ENCODE measurements around the gene NTN1. TPM values are rescaled to one million over a fixed set of nuclear protein-coding genes. Genes with fewer than 3 reads are reported as not detected.
A peak's percentile ranks its signal among the peaks of the same experiment; 100 is the strongest.

Gene NTN1
- total and polyA plus RNA-seq, 2 donors from 2014 or later = 1.8 TPM

DNA sequence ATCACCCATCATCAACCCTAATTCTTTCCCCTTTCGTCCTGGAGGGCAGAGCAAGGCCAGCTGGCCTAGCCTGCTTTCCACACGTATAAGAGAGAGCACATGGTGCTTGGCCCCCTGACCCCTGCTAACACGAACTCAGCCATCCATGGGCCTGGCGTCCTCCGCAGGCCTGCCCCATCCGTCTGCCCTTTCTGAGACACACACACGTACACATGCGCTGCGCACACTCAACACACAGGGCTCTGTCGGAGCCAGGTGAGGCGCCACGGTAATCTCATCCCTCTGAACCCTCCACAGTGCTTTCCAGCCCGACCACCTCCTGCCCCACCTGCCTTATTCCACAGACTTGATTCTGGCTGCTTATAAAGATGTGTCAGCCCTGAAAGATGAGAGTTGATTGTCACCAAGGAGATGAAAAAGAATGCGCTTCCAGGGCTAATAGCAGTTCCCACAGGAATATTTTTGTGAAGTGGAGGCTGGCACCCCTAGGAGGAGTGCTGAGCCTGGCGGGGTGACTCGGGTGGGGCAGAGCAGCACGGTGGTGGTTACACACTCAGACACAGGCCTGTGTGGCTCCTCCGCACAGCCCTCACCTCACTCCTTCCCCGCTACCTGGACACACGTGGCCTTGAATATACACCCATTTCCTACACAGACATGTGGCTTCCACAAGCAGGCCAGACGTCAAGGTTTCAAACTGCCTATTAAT, 228.1 kb downstream of the NTN1 start:
- DNase-seq = peak in 1 of 5 donors; percentile 37
- TF ChIP-seq, protein P1, sequence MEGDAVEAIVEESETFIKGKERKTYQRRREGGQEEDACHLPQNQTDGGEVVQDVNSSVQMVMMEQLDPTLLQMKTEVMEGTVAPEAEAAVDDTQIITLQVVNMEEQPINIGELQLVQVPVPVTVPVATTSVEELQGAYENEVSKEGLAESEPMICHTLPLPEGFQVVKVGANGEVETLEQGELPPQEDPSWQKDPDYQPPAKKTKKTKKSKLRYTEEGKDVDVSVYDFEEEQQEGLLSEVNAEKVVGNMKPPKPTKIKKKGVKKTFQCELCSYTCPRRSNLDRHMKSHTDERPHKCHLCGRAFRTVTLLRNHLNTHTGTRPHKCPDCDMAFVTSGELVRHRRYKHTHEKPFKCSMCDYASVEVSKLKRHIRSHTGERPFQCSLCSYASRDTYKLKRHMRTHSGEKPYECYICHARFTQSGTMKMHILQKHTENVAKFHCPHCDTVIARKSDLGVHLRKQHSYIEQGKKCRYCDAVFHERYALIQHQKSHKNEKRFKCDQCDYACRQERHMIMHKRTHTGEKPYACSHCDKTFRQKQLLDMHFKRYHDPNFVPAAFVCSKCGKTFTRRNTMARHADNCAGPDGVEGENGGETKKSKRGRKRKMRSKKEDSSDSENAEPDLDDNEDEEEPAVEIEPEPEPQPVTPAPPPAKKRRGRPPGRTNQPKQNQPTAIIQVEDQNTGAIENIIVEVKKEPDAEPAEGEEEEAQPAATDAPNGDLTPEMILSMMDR (IDR thresholded peaks at IDR 0.05; ENCODE audit: borderline replicate concordance, extremely low read depth, insufficient read depth) = no peak
- H3K36me3 ChIP-seq (ENCODE audit: control insufficient read depth in 2 of 3, insufficient read depth in 3 of 3, low read length in 3 of 3) = no peaks in the 10 kb centered on the region

DNA sequence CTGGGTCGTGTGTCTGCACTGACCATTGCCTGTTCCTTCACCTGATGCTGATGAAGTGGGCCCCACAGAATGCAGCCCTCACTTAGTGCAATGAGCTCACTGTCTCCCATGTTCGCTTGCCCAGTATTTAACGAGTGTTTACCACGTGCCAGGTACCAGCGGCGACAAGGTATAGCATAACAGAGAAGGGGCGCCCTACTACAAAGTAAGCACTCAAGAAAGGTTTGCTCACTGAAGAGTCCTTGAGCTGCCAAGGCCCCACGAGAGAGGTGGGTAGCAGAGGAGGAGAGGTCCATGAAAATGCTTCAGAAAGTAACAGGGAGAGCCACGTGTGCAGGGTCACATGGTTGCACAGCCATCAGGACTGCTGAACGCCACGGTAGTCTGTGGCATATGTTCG, 230.0 kb downstream of the NTN1 start:
- Histone ChIP-seq H3K9me3 (ENCODE audit: control insufficient read depth in 2 of 3, insufficient read depth in 1 of 3, low read length in 3 of 3) (no peaks in the 10 kb centered on the region), H3K27me3 (ENCODE audit: control insufficient read depth, insufficient read depth, low read length) (no peaks in the 10 kb centered on the region), H3K9ac (ENCODE audit: low read length in 3 of 3) (no peak overlapping the region), H3K27ac (ENCODE audit: low read depth in 2 of 2, low read length in 2 of 2) (no peak overlapping the region), H3K4me3 (ENCODE audit: low read length in 3 of 3) (no peak overlapping the region), H3K4me1 (ENCODE audit: control insufficient read depth in 2 of 3, insufficient read depth in 2 of 3, low read depth in 1 of 3, low read length in 3 of 3) (no peaks in the 10 kb centered on the region), H3K36me3 (ENCODE audit: control insufficient read depth in 2 of 3, insufficient read depth in 3 of 3, low read length in 3 of 3) (no peaks in the 10 kb centered on the region)
- TF ChIP-seq, protein P1 (IDR thresholded peaks at IDR 0.05; ENCODE audit: borderline replicate concordance, extremely low read depth, insufficient read depth) = no peak
- FAIRE-seq (no peak), DNase-seq (no peak)
- intact Hi-C loops (cut with DNase I) = no loop called here

More for the DNA sequence above, 228.1 kb downstream of the NTN1 start:
- Histone ChIP-seq H3K4me1 (ENCODE audit: control insufficient read depth in 2 of 3, insufficient read depth in 2 of 3, low read depth in 1 of 3, low read length in 3 of 3) (no peaks in the 10 kb centered on the region), H3K9me3 (ENCODE audit: control insufficient read depth in 2 of 3, insufficient read depth in 1 of 3, low read length in 3 of 3) (no peaks in the 10 kb centered on the region), H3K27ac (ENCODE audit: low read depth in 2 of 2, low read length in 2 of 2) (no peak overlapping the region), H3K4me3 (ENCODE audit: low read length in 3 of 3) (no peak overlapping the region), H3K9ac (ENCODE audit: low read length in 3 of 3) (no peak overlapping the region), H3K27me3 (ENCODE audit: control insufficient read depth, insufficient read depth, low read length) (no peaks in the 10 kb centered on the region)
- intact Hi-C loops (cut with DNase I) = no loop called here
- no peak for FAIRE-seq

DNA sequence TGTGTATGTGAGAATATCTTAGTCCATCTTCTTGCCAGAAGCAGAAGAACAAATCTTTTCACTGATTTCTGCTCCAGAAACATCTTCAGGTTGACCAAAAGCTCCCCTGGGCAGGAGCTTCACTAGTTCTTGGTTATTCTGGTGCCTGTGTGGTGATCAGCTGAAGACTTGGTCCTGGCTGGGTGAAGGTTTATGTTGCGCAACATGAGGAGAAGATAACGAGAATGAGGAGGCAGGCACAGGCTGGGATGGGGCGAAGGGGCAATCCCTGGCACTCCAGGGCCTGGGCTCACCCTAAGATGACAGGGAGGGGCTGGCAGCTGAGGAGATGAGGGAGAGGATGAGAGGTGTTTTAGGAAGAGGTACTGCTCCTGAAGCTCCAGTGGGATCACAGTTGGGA, 232.0 kb downstream of the NTN1 start:
- intact Hi-C loops (cut with DNase I) = no loop called here
- TF ChIP-seq, protein P1 (IDR thresholded peaks at IDR 0.05; ENCODE audit: borderline replicate concordance, extremely low read depth, insufficient read depth) = no peak
- H3K4me1 ChIP-seq (ENCODE audit: control insufficient read depth in 2 of 3, insufficient read depth in 2 of 3, low read depth in 1 of 3, low read length in 3 of 3) = peaks cover 0 to 5% (median 0%) of the 10 kb centered on the region in 3 donors
- no peak overlapping the region for H3K4me3 ChIP-seq (ENCODE audit: low read length in 3 of 3)
- no peaks in the 10 kb centered on the region for H3K36me3 ChIP-seq (ENCODE audit: control insufficient read depth in 2 of 3, insufficient read depth in 3 of 3, low read length in 3 of 3)
- no peak for FAIRE-seq
- DNase-seq = peak in 1 of 5 donors; percentile 35
- no peak overlapping the region for H3K27ac ChIP-seq (ENCODE audit: low read depth in 2 of 2, low read length in 2 of 2)
- H3K9me3 ChIP-seq (ENCODE audit: control insufficient read depth in 2 of 3, insufficient read depth in 1 of 3, low read length in 3 of 3) = no peaks in the 10 kb centered on the region
- no peaks in the 10 kb centered on the region for H3K27me3 ChIP-seq (ENCODE audit: control insufficient read depth, insufficient read depth, low read length)
- H3K9ac ChIP-seq (ENCODE audit: low read length in 3 of 3) = no peak overlapping the region
